ENCODE measurements around the gene POM121L12.

The POM121L12 gene

GRCh38 chr7:53003653-53004445 is 31.6 kb upstream of the POM121L12 start:
- no peak overlapping the region for H3K4me3 ChIP-seq (ENCODE audit: low read depth, low read length)
- no peak for DNase-seq (ENCODE audit: low read depth)
- TF ChIP-seq, protein P1, sequence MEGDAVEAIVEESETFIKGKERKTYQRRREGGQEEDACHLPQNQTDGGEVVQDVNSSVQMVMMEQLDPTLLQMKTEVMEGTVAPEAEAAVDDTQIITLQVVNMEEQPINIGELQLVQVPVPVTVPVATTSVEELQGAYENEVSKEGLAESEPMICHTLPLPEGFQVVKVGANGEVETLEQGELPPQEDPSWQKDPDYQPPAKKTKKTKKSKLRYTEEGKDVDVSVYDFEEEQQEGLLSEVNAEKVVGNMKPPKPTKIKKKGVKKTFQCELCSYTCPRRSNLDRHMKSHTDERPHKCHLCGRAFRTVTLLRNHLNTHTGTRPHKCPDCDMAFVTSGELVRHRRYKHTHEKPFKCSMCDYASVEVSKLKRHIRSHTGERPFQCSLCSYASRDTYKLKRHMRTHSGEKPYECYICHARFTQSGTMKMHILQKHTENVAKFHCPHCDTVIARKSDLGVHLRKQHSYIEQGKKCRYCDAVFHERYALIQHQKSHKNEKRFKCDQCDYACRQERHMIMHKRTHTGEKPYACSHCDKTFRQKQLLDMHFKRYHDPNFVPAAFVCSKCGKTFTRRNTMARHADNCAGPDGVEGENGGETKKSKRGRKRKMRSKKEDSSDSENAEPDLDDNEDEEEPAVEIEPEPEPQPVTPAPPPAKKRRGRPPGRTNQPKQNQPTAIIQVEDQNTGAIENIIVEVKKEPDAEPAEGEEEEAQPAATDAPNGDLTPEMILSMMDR (IDR thresholded peaks at IDR 0.05; ENCODE audit: insufficient read depth, low read depth, low read length, missing control alignments), result no peak

GRCh38 chr7:53013925-53014324 is 21.5 kb upstream of the POM121L12 start:
- DNase-seq (ENCODE audit: low read depth), result no peak
- no peak overlapping the region for H3K4me3 ChIP-seq (ENCODE audit: low read depth, low read length)
- TF ChIP-seq, protein P1 (IDR thresholded peaks at IDR 0.05; ENCODE audit: insufficient read depth, low read depth, low read length, missing control alignments), result no peak

- no peak overlapping the region for H3K4me3 ChIP-seq (ENCODE audit: low read depth, low read length)
- no peak for DNase-seq (ENCODE audit: low read depth)
- TF ChIP-seq, protein P1 (IDR thresholded peaks at IDR 0.05; ENCODE audit: insufficient read depth, low read depth, low read length, missing control alignments), result no peak
These were observed 20.0 kb upstream of the POM121L12 start for GRCh38 chr7:53015463-53015862.

DNA sequence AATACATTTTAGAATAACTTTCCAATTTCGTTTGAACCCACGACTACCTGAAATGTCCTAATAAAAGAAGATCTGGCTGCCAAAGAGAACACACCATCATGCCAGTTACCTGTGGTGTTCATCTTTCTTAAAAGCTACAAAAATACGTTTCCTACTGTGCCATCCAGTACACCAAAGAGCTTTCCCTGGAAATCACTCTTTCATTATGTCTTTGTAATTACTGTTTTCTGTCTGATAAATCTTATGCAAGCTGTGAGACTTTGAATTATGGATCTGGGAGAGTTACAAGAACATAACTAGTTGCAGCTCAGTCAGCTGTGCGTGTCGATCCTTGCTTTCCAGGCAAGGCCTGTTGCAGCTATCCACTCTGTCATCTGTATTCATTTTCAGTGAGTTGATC is 12.5 kb upstream of the POM121L12 start:
- DNase-seq (ENCODE audit: low read depth), result no peak
- TF ChIP-seq, protein P1 (IDR thresholded peaks at IDR 0.05; ENCODE audit: insufficient read depth, low read depth, low read length, missing control alignments), result no peak
- H3K4me3 ChIP-seq (ENCODE audit: low read depth, low read length), result no peak overlapping the region

DNA sequence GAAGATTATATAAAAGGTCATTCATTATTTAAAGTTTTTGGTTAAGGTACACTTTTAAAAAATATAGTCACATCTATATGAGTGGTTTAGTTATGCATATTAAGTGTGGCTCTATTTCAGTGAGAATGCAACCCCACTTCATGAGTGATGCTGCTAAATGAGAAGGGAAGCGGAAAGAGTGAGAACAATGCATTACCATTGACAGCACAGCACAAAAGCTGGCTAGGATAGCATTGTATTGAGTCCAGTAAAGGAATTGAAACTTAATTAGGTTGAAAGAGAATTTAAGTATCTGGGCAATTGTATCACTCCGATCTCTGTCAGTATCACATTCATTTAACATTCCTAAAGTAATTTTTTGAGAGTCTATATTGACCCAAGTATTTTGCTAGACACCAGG is 13.2 kb downstream of the POM121L12 start:
- no peak for DNase-seq (ENCODE audit: low read depth)
- TF ChIP-seq, protein P1 (IDR thresholded peaks at IDR 0.05; ENCODE audit: insufficient read depth, low read depth, low read length, missing control alignments), result no peak

GRCh38 chr7:53050433-53050832 is 15.0 kb downstream of the POM121L12 start:
- DNase-seq (ENCODE audit: low read depth), result no peak
- H3K4me3 ChIP-seq (ENCODE audit: low read depth, low read length), result no peak overlapping the region
- TF ChIP-seq, protein P1 (IDR thresholded peaks at IDR 0.05; ENCODE audit: insufficient read depth, low read depth, low read length, missing control alignments), result no peak

More for the DNA sequence above, 13.2 kb downstream of the POM121L12 start:
- no peak overlapping the region for H3K4me3 ChIP-seq (ENCODE audit: low read depth, low read length)

GRCh38 chr7:53059591-53059990 is 24.2 kb downstream of the POM121L12 start:
- no peak for DNase-seq (ENCODE audit: low read depth)
- TF ChIP-seq, protein P1 (IDR thresholded peaks at IDR 0.05; ENCODE audit: insufficient read depth, low read depth, low read length, missing control alignments), result no peak
- H3K4me3 ChIP-seq (ENCODE audit: low read depth, low read length), result no peak overlapping the region

Data from GM12865 (cell line).